MCF 10A (cell line): Measurements from ENCODE around the gene GPAM. TPM values are rescaled to one million over a fixed set of nuclear protein-coding genes. Genes with fewer than 3 reads are reported as not detected.

Experiments
- BruUV-seq: library from RNA; stranded (reverse); fragments of 400-500 nt; replicated peaks from 2 replicates; lab custom pipeline; 2021; lab: Mats Ljungman, UMichigan
- CTCF ChIA-PET: fragments of 300-600 bp; sonication (Branson Sonifier 250); formaldehyde crosslinking; extraction: SDS; loops from one replicate; lab custom pipeline; 2021; ENCODE audit warnings: antibody characterized with exemption, inconsistent platforms; lab: Yijun Ruan, JAX
- POLR2A ChIA-PET: fragments of 300-600, 350-650 bp; sonication (Branson Sonifier 250); formaldehyde crosslinking; extraction: SDS; loops from one replicate; lab custom pipeline; 2020; ENCODE audit warnings: antibody characterized with exemption, inconsistent platforms; lab: Yijun Ruan, JAX
- DNase-seq: peaks from one replicate; pipeline ENCODE4 v3.0.0-alpha.2; 2018; ENCODE audit not compliant: unreplicated experiment
- H3K27ac Mint-ChIP-seq: one replicate; pipeline ENCODE4 v1.8.0; 2022; ENCODE audit warnings: mild to moderate bottlenecking, low read depth, mixed read lengths; ENCODE audit not compliant: unreplicated experiment
- H3K27me3 Mint-ChIP-seq: one replicate; pipeline ENCODE4 v1.8.0; 2022; ENCODE audit warnings: mixed read lengths; ENCODE audit not compliant: insufficient read depth, unreplicated experiment
- H3K36me3 Mint-ChIP-seq: one replicate; pipeline ENCODE4 v1.8.0; 2022; ENCODE audit warnings: mild to moderate bottlenecking, moderate library complexity, mixed read lengths; ENCODE audit not compliant: insufficient read depth, unreplicated experiment
- H3K4me1 Mint-ChIP-seq: one replicate; pipeline ENCODE4 v1.8.0; 2022; ENCODE audit warnings: mixed read lengths; ENCODE audit not compliant: insufficient read depth, unreplicated experiment
- H3K4me3 Mint-ChIP-seq: one replicate; pipeline ENCODE4 v1.8.0; 2022; ENCODE audit warnings: mild to moderate bottlenecking, moderate library complexity, mixed read lengths; ENCODE audit not compliant: unreplicated experiment
- H3K9me3 Mint-ChIP-seq: one replicate; pipeline ENCODE4 v1.8.0; 2022; ENCODE audit warnings: mixed read lengths; ENCODE audit not compliant: unreplicated experiment
- CTCF ChIP-seq: fragments of 200-600 bp; IDR thresholded peaks from one replicate; pipeline ENCODE4 v1.8.0; 2022; ENCODE audit warnings: antibody characterized with exemption, mild to moderate bottlenecking; ENCODE audit not compliant: unreplicated experiment
- intact Hi-C: fragments of 100-400 bp; cut with micrococcal nuclease; formaldehyde crosslinking; loops from 2 replicates; pipeline ENCODE4 v1.14.1; 2022
- total RNA-seq: library from RNA; stranded (reverse); gene quantifications from 2 replicates; pipeline ENCODE4 v1.2.3, GENCODE V29; 2022

GPAM gene
- total RNA-seq, 1 experiment from 2014 or later = 20.4 TPM

GRCh38 chr10:112126172-112126571 lies 57.4 kb downstream of the GPAM start:
- H3K27me3 Mint-ChIP-seq = peaks cover 20% of the 10 kb centered on the region
- DNase-seq = no peak
- no peak for TF ChIP-seq CTCF
- intact Hi-C loops = no loop called here
- ChIA-PET CTCF (interaction anchor here (0.6 to 8.7 kb wide), 6 partner anchors 11 to 1511 kb away, joined by 3 to 113 read pairs (median 4); no protein-coding TSS in a partner anchor), POLR2A (interaction anchor here (0.7 kb wide), 1 partner anchor 1075 kb away, joined by 4 read pairs; no protein-coding TSS in a partner anchor)
- no peak overlapping the region for H3K4me3 Mint-ChIP-seq
- no peaks in the 10 kb centered on the region for H3K4me1 Mint-ChIP-seq
- H3K36me3 Mint-ChIP-seq = no peaks in the 10 kb centered on the region
- H3K9me3 Mint-ChIP-seq = no peaks in the 10 kb centered on the region
- H3K27ac Mint-ChIP-seq = no peak overlapping the region
- BruUV-seq = no TSS peak

GRCh38 chr10:112124866-112125265 lies 58.7 kb downstream of the GPAM start:
- H3K27me3 Mint-ChIP-seq = peaks cover 20% of the 10 kb centered on the region
- no peaks in the 10 kb centered on the region for H3K36me3 Mint-ChIP-seq
- H3K9me3 Mint-ChIP-seq = no peaks in the 10 kb centered on the region
- no peak for DNase-seq
- TF ChIP-seq CTCF = no peak
- POLR2A ChIA-PET = no interaction called here
- CTCF ChIA-PET = interaction anchor here (0.5 to 8.7 kb wide), 11 partner anchors 10 to 1052 kb away, joined by 3 to 113 read pairs (median 4); partner anchors contain the start of gene ADRA2A
- no TSS peak for BruUV-seq
- H3K27ac Mint-ChIP-seq = no peak overlapping the region
- intact Hi-C loops = no loop called here
- H3K4me3 Mint-ChIP-seq = no peak overlapping the region
- no peaks in the 10 kb centered on the region for H3K4me1 Mint-ChIP-seq

- H3K4me1 Mint-ChIP-seq = no peaks in the 10 kb centered on the region
- CTCF ChIA-PET = interaction anchor here (0.6 to 8.7 kb wide), 4 partner anchors 11 to 656 kb away, joined by 3 to 113 read pairs (median 4); no protein-coding TSS in a partner anchor
- H3K36me3 Mint-ChIP-seq = no peaks in the 10 kb centered on the region
- no peak for TF ChIP-seq CTCF
- POLR2A ChIA-PET = no interaction called here
- DNase-seq = no peak
- H3K27ac Mint-ChIP-seq = no peak overlapping the region
- H3K4me3 Mint-ChIP-seq = no peak overlapping the region
- BruUV-seq = no TSS peak
- intact Hi-C loops = no loop called here
- H3K9me3 Mint-ChIP-seq = no peaks in the 10 kb centered on the region
- peaks cover 20% of the 10 kb centered on the region for H3K27me3 Mint-ChIP-seq
These were observed 60.7 kb downstream of the GPAM start for GRCh38 chr10:112122827-112123226.

GRCh38 chr10:112120491-112120890 lies 63.1 kb downstream of the GPAM start:
- intact Hi-C loops = no loop called here
- Mint-ChIP-seq H3K36me3 (no peaks in the 10 kb centered on the region), H3K4me3 (no peak overlapping the region), H3K27me3 (peaks cover 20% of the 10 kb centered on the region), H3K4me1 (no peaks in the 10 kb centered on the region), H3K9me3 (no peaks in the 10 kb centered on the region), H3K27ac (no peak overlapping the region)
- no peak for DNase-seq
- BruUV-seq = no TSS peak
- no peak for TF ChIP-seq CTCF
- ChIA-PET POLR2A (no interaction called here), CTCF (interaction anchor here (0.5 to 3.3 kb wide), 3 partner anchors 17 to 327 kb away, joined by 3 to 25 read pairs (median 3); partner anchors contain the start of gene VTI1A)
